Endodermal cell (in vitro differentiated cells): ENCODE results near the gene CCDC27. TPM values are rescaled to one million over a fixed set of nuclear protein-coding genes. Genes with fewer than 3 reads are reported as not detected.

ENCODE experiments used
- DNase-seq: peaks from one replicate; pipeline ENCODE4 v3.0.0-alpha.2; 2017
- H3K27ac ChIP-seq: 2 replicates; pipeline ENCODE4 v1.5.1; 2013; ENCODE audit warnings: mild to moderate bottlenecking, low read depth, low read length, moderate library complexity
- H3K27me3 ChIP-seq: 2 replicates; pipeline ENCODE4 v1.6.1; 2013; ENCODE audit warnings: mild to moderate bottlenecking, low read length, moderate library complexity; ENCODE audit not compliant: insufficient read depth, control insufficient read depth, poor library complexity, severe bottlenecking
- H3K36me3 ChIP-seq: 2 replicates; pipeline ENCODE4 v1.7.0; 2013; ENCODE audit warnings: mild to moderate bottlenecking, low read length, moderate library complexity; ENCODE audit not compliant: control insufficient read depth, insufficient read depth
- H3K4me1 ChIP-seq: one replicate; pipeline ENCODE4 v1.7.0; 2013; ENCODE audit warnings: low read length; ENCODE audit not compliant: control insufficient read depth, insufficient read depth
- H3K4me3 ChIP-seq: 2 replicates; pipeline ENCODE4 v1.5.1; 2013; ENCODE audit warnings: mild to moderate bottlenecking, low read length, moderate library complexity
- H3K9ac ChIP-seq: 2 replicates; pipeline ENCODE4 v1.6.1; 2013; ENCODE audit warnings: mild to moderate bottlenecking, low read length, moderate library complexity; ENCODE audit not compliant: poor library complexity, severe bottlenecking; ENCODE audit errors: extremely low read depth
- H3K9me3 ChIP-seq: 2 replicates; pipeline ENCODE4 v1.6.1; 2013; ENCODE audit warnings: mild to moderate bottlenecking, low read length, moderate library complexity; ENCODE audit not compliant: control insufficient read depth
- H3K27ac Mint-ChIP-seq: 2 replicates; pipeline ENCODE4 v1.8.0; 2020; ENCODE audit warnings: mixed read lengths
- H3K27me3 Mint-ChIP-seq: 2 replicates; pipeline ENCODE4 v1.8.0; 2021; ENCODE audit warnings: mild to moderate bottlenecking, mixed read lengths; ENCODE audit not compliant: insufficient read depth
- H3K36me3 Mint-ChIP-seq: 2 replicates; pipeline ENCODE4 v1.8.0; 2020; ENCODE audit warnings: low read depth, mixed read lengths
- H3K4me1 Mint-ChIP-seq: 2 replicates; pipeline ENCODE4 v1.8.0; 2020; ENCODE audit warnings: mixed read lengths
- H3K4me3 Mint-ChIP-seq: 2 replicates; pipeline ENCODE4 v1.8.0; 2020; ENCODE audit warnings: mild to moderate bottlenecking, moderate library complexity, mixed read lengths
- H3K9me3 Mint-ChIP-seq: 2 replicates; pipeline ENCODE4 v1.8.0; 2020; ENCODE audit warnings: mild to moderate bottlenecking, mixed read lengths
- CTCF ChIP-seq: fragments of 200-600 bp; sonication (generic); conservative IDR thresholded peaks from 2 replicates; pipeline ENCODE4 v1.5.0; 2021; ENCODE audit warnings: antibody characterized with exemption, mild to moderate bottlenecking
- WGBS, 2 experiments: methylation state at CpG; one replicate each; pipeline versions ENCODE4 v1.1.5 to v1.1.7; 2013; ENCODE audit warnings: missing lambda C conversion rate in 2 of 2, mixed read lengths in 1 of 2; ENCODE audit not compliant: insufficient coverage in 1 of 2, insufficient read length in 1 of 2; 5-methylcytosine and 5-hydroxymethylcytosine counted together
- total RNA-seq, 2 donors: library from RNA; stranded (reverse); fragmentation: NEBNext Ultra II Directional in 1 of 2; extraction: Animal tissue kit (Norgen Biotek cat#: 25700) in 1 of 2; gene quantifications; 2 replicates in 1 of 2; 3 replicates in 1 of 2; pipeline ENCODE4 v1.2.1, GENCODE V29; 2021

CCDC27 gene
- total RNA-seq, 2 donors from 2014 or later: not detected

GRCh38 chr1:3773572-3774275 is 21.5 kb downstream of the CCDC27 start:
- H3K9me3 ChIP-seq: no peaks in the 10 kb centered on the region
- H3K36me3 ChIP-seq: no peaks in the 10 kb centered on the region
- H3K27ac Mint-ChIP-seq: no peak overlapping the region
- no peaks in the 10 kb centered on the region for H3K27me3 ChIP-seq
- H3K9ac ChIP-seq: no peak overlapping the region
- no peaks in the 10 kb centered on the region for H3K27me3 Mint-ChIP-seq
- no peaks in the 10 kb centered on the region for H3K36me3 Mint-ChIP-seq
- peak overlapping the region; percentile 56 for H3K4me3 Mint-ChIP-seq
- H3K27ac ChIP-seq: peak overlapping the region; percentile 36
- no peaks in the 10 kb centered on the region for H3K9me3 Mint-ChIP-seq
- TF ChIP-seq CTCF: no peak
- WGBS, 2 experiments: 89 to 94% methylated on average over 10 to 16 of the region's 16 CpGs
- peaks cover 4% of the 10 kb centered on the region for H3K4me1 ChIP-seq
- peaks cover 8% of the 10 kb centered on the region for H3K4me1 Mint-ChIP-seq
- peak; percentile 44 for DNase-seq
- peak overlapping the region; percentile 74 for H3K4me3 ChIP-seq

- H3K27ac Mint-ChIP-seq: no peak overlapping the region
- H3K4me3 Mint-ChIP-seq: no peak overlapping the region
- H3K36me3 Mint-ChIP-seq: peaks cover 3% of the 10 kb centered on the region
- peak; percentile 47 for DNase-seq
- no peaks in the 10 kb centered on the region for H3K9me3 ChIP-seq
- H3K9ac ChIP-seq: no peak overlapping the region
- H3K36me3 ChIP-seq: peaks cover 6% of the 10 kb centered on the region
- H3K27me3 Mint-ChIP-seq: no peaks in the 10 kb centered on the region
- peaks cover 8% of the 10 kb centered on the region for H3K4me1 Mint-ChIP-seq
- TF ChIP-seq CTCF: no peak
- WGBS, 2 experiments: 80 to 89% methylated on average over 2 to 18 of the region's 19 CpGs
- H3K27ac ChIP-seq: peak overlapping the region; percentile 36
- H3K9me3 Mint-ChIP-seq: no peaks in the 10 kb centered on the region
- H3K4me3 ChIP-seq: no peak overlapping the region
- peaks cover 4% of the 10 kb centered on the region for H3K4me1 ChIP-seq
- H3K27me3 ChIP-seq: no peaks in the 10 kb centered on the region
Observed at GRCh38 chr1:3774276-3774945, 22.2 kb downstream of the CCDC27 start.

- H3K27me3 Mint-ChIP-seq: no peaks in the 10 kb centered on the region
- Histone ChIP-seq H3K27ac (peak overlapping the region; percentile 68), H3K9ac (no peak overlapping the region), H3K27me3 (no peaks in the 10 kb centered on the region), H3K36me3 (peaks cover 12% of the 10 kb centered on the region), H3K9me3 (no peaks in the 10 kb centered on the region), H3K4me1 (peaks cover 4% of the 10 kb centered on the region), H3K4me3 (no peak overlapping the region)
- no peak overlapping the region for H3K27ac Mint-ChIP-seq
- WGBS, 2 experiments: 81 to 84% methylated on average over 8 to 17 of the region's 17 CpGs
- H3K4me1 Mint-ChIP-seq: peaks cover 8% of the 10 kb centered on the region
- no peak overlapping the region for H3K4me3 Mint-ChIP-seq
- no peaks in the 10 kb centered on the region for H3K9me3 Mint-ChIP-seq
- no peak for DNase-seq
- no peak for TF ChIP-seq CTCF
- H3K36me3 Mint-ChIP-seq: peaks cover 9% of the 10 kb centered on the region
Observed at GRCh38 chr1:3774946-3775489, 22.8 kb downstream of the CCDC27 start.
